NCI-H1092 (cell line): Measurements from ENCODE around the gene MAT1A.
"Not testable (repeated sequence)": the region's sequence is repeated elsewhere in the genome, so short reads cannot be mapped to it uniquely, and the experiment has no call there.

Experiments used
- DNase-seq: peaks from one replicate; lab custom pipeline; 2025; lab: John Stamatoyannopoulos, UW

Gene MAT1A

GRCh38 chr10:80223031-80223419 lies 66.4 kb downstream of the MAT1A start:
- DNase-seq = not testable (repeated sequence)
